ENCODE data around the gene ADCY3. TPM values are rescaled to one million over a fixed set of nuclear protein-coding genes. Genes with fewer than 3 reads are reported as not detected.

Gene ADCY3
- total RNA-seq, 2 donors from 2014 or later: 25.2 to 33.7 TPM

GRCh38 chr2:24947561-24948157 is 27.6 kb upstream of the ADCY3 start:
- Histone ChIP-seq H3K9ac (ENCODE audit: low read depth in 2 of 2, low read length in 2 of 2) (no peak overlapping the region), H3K4me1 (no peaks in the 10 kb centered on the region), H3K36me3 (no peaks in the 10 kb centered on the region), H3K4me3 (no peak overlapping the region), H3K27me3 (no peaks in the 10 kb centered on the region), H3K27ac (no peak overlapping the region), H3K9me3 (no peaks in the 10 kb centered on the region)
- DNase-seq: no peak
- intact Hi-C loops (cut with DNase I): no loop called here
- no peak for TF ChIP-seq CTCF (IDR thresholded peaks at IDR 0.05)

DNA sequence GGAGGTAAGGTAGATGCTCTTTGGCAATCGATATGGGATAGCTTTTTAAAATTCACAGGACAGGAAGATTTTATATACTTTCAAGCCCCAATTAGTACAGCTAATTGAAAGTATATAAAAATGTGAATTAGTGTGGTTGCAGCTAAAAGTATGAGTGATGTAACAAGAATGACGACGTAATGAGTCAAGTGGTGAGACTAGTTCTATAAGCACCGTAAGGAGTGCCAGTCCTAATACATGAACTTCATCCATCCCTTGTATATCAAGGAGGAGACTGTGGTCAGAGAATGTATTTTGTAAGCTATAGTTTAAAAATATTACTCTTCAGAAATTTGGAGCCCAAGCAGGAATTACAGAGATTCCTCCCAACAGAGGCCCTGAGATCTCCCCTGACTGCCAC is 25.9 kb upstream of the ADCY3 start:
- H3K27me3 ChIP-seq: no peaks in the 10 kb centered on the region
- no peaks in the 10 kb centered on the region for H3K4me1 ChIP-seq
- no peaks in the 10 kb centered on the region for H3K9me3 ChIP-seq
- no peak for TF ChIP-seq CTCF (IDR thresholded peaks at IDR 0.05)
- H3K4me3 ChIP-seq: no peak overlapping the region
- H3K36me3 ChIP-seq: no peaks in the 10 kb centered on the region
- no peak overlapping the region for H3K9ac ChIP-seq (ENCODE audit: low read depth in 2 of 2, low read length in 2 of 2)
- no peak for DNase-seq
- no peak overlapping the region for H3K27ac ChIP-seq
- intact Hi-C loops (cut with DNase I): no loop called here

DNA sequence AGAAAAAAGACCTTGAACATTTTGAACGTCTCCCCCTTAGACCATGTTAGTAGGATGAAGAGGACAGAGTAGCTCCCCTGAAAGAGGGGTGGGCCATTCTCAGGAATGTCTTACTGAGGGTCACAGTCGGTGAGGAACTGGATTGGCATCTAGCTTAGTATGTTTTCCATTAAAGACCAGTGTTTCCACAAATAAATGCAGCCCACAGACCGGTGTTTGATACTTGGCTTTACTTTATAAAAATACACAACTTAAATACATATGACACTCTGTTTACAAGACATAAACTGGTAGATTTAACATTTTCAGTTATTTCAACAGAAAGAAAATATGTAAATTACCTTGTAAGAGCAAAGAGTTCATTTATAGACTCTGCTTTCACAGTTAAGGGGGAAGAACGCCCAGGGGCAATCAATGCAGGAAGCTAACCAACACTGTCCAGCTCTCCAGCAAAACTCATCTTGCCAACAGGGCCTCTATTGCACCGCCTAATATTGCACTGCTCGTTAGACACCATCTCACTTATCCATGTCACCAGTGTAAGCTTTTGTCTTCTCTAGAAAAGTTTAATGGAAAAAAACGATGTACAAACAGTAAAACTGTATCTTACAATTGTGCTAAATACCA is 23.5 kb upstream of the ADCY3 start:
- no peak for TF ChIP-seq CTCF (IDR thresholded peaks at IDR 0.05)
- Histone ChIP-seq H3K9me3 (no peaks in the 10 kb centered on the region), H3K27me3 (no peaks in the 10 kb centered on the region), H3K4me1 (no peaks in the 10 kb centered on the region), H3K27ac (no peak overlapping the region), H3K36me3 (no peaks in the 10 kb centered on the region), H3K9ac (ENCODE audit: low read depth in 2 of 2, low read length in 2 of 2) (no peak overlapping the region), H3K4me3 (no peak overlapping the region)
- DNase-seq: no peak
- intact Hi-C loops (cut with DNase I): no loop called here

DNA sequence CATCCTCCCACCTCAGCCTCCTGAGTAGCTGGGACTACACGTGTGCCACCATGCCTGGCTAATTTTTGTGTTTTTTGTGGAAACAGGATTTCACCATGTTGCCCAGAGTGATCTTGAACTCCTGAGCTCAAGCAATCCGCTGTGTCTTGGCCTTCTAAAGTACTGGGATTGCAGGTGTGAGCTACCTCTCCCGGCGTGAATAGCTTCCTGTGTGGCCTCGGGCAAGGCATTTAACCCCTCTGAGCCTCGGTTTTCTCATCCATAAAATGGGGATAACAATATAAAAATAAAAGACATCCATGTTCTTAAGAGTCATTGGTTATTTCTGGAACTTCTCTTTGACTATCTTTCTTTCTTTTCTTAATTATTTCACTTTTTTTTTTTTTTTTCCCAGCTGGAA is 19.3 kb upstream of the ADCY3 start:
- H3K4me1 ChIP-seq: no peaks in the 10 kb centered on the region
- intact Hi-C loops (cut with DNase I): no loop called here
- DNase-seq: no peak
- no peaks in the 10 kb centered on the region for H3K9me3 ChIP-seq
- H3K27ac ChIP-seq: no peak overlapping the region
- no peaks in the 10 kb centered on the region for H3K36me3 ChIP-seq
- TF ChIP-seq CTCF (IDR thresholded peaks at IDR 0.05): no peak
- H3K9ac ChIP-seq (ENCODE audit: low read depth in 2 of 2, low read length in 2 of 2): no peak overlapping the region
- H3K27me3 ChIP-seq: no peaks in the 10 kb centered on the region
- H3K4me3 ChIP-seq: no peak overlapping the region

GRCh38 chr2:24937236-24937635 is 17.2 kb upstream of the ADCY3 start:
- TF ChIP-seq CTCF (IDR thresholded peaks at IDR 0.05): no peak
- DNase-seq: no peak
- Histone ChIP-seq H3K36me3 (no peaks in the 10 kb centered on the region), H3K27ac (no peak overlapping the region), H3K9me3 (no peaks in the 10 kb centered on the region), H3K4me1 (no peaks in the 10 kb centered on the region), H3K27me3 (no peaks in the 10 kb centered on the region), H3K4me3 (no peak overlapping the region), H3K9ac (ENCODE audit: low read depth in 2 of 2, low read length in 2 of 2) (no peak overlapping the region)
- intact Hi-C loops (cut with DNase I): no loop called here
